Activated T-helper 9 cell treated with anti-CD3 and anti-CD28 coated beads, Interleukin-2, amount 50 U/mL, for 16 hours (primary cell): ENCODE results near the gene C5orf34.
"Not testable (repeated sequence)": the region's sequence is repeated elsewhere in the genome, so short reads cannot be mapped to it uniquely, and the experiment has no call there.

ENCODE experiments used
- DNase-seq: peaks from one replicate; pipeline ENCODE4 v3.0.0-alpha.2; 2020; ENCODE audit warnings: low read depth

The C5orf34 gene, protein sequence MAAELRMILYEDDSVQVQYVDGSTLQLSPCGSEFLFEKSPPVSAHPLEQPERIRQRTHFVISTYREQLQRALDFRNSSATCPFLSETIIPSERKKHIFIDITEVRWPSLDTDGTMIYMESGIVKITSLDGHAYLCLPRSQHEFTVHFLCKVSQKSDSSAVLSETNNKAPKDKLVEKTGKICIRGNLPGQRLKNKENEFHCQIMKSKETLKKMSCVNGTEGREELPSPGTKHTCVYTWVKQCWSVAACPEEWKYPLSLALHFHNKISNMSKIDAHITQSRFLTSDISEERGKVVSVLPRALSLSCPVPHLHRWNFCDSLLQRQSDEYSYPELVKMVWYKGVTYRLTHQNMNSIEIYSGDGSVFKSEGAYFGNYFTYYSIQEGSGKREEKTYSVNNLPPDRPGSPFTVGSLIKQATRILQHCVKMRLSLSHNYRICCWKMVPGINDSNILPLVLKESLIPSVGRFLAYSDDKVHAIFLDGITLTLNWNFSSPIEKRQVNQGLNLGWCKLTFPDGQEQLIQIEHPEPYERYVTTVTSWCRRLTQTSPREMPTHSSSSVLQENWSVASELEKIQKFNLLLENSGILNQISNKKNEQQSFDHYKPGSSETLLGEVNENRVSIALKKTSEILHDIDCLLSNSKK

DNA sequence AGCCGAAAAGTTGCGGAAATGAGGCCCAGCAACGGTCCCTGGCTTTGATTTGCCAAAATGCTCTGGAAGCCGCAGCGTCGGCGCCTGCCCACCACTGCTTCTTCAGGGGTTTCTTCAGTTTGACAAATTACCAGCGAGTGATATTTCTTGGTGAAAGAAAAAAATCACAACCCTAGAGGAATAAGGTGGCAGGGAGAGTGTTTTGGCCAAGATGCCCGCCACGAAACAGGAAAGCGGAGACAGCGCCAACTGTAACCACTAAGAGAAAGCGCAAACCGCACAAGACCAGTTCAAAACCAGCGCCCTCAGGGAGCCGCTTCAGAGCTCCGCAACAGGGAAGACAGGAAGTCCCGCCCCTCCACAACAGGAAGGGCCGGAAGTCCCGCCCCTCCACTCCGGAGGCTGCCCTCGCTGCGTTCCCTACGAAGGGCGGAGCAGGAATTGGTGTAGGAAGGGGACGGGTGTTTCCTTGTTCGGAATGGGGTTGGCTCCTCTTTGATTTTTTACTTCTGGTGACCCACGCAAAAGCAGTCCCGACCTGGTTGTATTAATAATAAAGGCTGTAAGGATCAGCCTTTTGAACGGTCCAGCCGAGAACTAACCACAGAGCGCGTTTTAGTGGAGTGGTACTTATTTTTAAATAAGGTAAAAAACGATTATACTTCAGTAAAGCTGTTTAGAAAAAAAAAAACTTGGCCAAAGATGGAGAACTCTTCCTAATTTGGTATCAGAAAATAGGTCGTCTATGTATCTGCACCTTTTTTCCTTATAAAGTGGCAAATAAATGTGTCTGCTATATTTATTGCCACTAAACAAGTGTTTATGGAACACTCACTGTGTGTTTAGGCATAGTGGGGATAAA is at the start of gene C5orf34:
Gene C5orf34, minus strand, starts transcription at position 333 of the 862 bp plus-strand sequence. CDS start 5,809 bp downstream, outside the sequence.
- peak; percentile 90 for DNase-seq

DNA sequence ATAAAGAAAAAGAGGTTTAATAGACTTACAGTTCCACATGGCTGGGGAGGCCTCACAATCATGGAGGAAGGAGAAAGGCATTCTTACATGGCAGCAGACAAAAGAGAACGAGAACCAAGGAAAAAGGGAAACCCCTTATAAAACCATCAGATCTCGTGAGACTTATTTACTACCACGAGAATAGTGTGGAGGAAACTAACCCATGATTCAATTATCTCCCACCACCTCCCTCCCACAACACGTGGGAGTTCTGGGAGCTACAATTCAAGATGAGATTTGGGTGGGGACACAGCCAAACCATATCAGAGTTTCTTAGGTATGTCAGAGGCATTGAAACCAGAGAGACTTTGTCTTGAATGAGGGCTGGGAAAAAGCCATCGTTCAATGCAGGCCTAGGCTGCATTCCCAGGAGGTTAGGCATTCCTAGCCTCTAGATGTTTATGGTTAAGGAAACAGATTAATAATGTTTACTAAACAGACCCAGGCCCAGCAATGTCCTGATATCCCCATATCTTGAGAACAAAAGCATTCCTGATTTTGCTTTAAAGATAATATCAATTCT is 49.4 kb upstream of the C5orf34 start:
- no peak for DNase-seq

DNA sequence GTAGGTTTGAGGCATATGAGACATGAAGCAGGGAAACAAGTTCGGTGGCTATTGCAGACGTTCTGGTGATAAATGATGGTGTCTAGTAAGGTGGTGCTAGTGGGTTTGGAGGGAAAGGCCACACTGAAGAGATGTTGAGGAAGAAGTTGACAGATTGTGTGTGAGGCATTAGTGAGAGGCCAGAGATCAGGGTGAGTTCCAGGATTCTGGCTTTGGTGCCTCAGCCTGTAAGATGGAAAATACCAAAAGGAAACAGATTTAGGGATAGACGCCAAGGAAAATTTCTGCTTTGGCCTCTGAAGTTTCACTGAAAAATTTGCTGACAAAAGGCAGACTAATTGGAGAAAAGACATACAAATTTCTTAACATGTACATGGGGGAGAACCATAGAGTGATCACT is 48.4 kb upstream of the C5orf34 start:
- no peak for DNase-seq

DNA sequence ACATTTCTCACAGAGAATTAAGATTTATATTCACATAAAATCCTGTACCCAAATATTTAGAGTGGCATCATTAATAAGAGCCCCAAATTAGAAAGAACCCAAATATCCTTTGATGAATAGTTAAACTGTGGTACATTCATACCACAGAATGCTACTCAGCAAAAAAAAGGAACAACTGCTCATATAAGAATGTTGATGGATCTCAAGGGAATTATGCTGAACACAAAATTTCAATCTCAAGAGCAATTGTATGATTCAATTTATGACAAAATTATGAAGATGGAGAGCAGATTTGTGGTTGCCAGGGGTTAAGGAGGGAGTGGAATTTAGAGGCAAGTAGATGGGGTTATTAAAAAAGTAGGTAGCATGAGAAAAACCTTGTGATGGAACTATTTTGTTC is 46.4 kb upstream of the C5orf34 start:
- no peak for DNase-seq

DNA sequence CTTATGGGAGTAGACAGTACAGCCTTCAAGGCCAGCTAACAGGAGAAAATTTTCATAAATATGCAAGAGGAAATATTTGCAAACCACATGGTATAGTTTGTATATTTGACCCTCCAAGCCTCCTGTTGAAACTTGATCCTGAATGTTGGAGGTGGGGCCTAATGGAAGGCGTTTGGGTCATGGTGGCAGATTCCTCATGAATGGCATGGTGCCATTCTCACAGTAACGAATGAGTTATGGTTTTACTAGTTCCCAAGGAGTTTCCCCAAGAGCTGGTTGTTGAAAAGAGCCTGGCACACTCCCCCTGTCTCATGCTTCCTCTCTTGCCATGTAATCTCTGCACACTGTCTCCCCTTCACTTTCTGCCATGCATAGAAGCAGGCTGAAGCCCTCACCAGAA is 45.2 kb upstream of the C5orf34 start:
- no peak for DNase-seq

DNA sequence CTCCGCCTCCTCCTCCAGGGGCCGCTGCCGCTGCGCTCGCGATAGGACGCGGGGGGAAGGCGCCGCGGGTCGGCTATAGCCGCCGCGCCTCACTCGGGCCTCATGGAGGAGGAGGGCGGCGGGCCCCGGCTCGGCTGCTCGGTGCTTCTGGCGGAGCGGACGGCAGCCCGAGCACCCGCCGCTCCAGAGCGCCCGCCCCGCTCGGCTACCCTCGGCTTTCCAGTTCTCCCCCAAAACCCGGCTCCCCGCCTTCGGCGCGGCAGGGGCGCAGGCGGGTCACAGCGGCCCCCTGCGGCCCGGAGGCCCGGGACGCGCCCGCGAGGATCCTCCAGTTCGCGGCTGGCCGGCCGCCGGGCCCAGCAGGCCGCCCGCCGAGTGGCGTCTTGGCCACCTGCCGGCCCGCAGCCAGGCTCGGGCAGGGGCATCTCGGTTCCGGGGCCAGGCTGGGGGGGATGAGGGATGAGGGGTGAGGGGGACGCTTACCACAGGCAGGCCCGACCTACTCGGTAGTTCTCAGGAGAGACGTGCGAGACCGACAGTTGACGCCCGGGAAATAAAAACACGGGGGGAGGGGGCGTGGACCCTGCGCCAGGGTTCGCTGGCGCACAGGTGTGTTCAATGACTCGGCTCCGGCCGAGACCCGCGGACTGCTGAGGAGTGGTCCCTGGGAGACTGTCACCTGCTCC is 42.1 kb upstream of the C5orf34 start, which contains the start of gene PAIP1:
Gene PAIP1, minus strand, starts transcription at position 221 of the 686 bp plus-strand sequence. CDS start 231 bp downstream, outside the sequence.
- DNase-seq, result peak; percentile 77

DNA sequence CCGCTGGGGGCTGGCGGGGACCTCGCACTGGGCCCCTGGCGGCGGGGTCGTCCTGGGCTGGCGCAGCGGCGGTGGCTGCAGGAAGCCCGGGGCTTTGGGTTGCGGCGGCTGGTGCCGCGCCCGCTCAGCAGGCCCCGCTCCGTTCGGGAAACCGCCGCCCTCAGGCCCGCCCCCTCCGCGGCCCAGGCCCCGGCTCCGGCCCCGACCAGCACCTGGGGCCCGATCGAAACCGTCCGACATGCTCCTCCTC is 41.6 kb upstream of the C5orf34 start:
- DNase-seq, result not testable (repeated sequence)

DNA sequence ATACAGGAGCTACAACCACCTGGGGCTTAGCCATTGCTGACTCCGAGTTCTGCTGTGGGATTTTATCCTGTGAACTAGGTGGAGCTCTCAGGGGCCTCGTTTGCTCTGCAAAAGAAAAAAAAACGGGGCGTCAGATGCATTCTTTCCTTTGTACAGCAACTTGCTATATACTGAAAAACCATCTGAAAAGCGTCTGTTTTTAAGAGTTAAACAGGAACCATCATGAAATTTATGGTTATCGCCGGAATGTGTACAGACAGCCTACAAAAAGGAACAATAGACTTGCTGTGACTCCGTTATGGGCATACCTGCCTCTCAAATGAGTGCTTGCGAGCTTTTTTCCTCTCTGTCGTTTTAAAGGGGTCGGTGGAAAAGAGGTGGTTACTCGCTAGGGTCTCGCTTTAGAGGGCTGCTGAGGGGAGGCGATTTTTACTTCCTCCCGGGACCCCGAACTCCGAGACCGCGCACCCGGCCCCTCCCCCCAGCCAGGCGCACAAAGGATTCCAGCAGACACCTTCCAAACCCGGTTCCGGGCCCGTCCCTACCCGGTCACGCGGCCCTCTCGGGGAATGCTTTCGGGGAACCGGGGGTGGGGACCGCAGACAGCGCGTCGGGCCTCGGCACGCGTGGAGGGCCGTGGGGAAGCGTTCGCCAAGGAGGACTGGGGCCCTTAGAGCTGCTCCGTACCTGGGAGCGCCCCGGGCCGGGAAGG is 41.1 kb upstream of the C5orf34 start:
- DNase-seq, result peak; percentile 47

DNA sequence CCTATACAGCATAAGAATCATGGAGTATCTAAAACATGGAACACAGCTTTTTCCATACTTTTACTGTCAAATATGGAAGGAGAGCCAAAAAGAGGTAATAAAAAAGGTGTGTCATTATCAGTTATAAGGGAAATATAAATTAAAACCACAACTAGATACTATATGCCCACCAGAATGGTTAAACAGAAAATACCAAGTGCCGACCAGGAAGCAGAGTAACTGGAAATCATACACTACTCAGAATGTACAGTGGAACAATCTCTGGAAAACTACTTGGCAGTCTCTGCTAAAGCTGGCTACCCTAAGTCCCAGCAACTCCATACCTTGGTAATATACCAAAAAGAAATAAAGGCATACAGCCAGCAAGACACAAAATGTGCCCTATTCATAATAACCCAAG is 39.5 kb upstream of the C5orf34 start:
- DNase-seq, result no peak

DNA sequence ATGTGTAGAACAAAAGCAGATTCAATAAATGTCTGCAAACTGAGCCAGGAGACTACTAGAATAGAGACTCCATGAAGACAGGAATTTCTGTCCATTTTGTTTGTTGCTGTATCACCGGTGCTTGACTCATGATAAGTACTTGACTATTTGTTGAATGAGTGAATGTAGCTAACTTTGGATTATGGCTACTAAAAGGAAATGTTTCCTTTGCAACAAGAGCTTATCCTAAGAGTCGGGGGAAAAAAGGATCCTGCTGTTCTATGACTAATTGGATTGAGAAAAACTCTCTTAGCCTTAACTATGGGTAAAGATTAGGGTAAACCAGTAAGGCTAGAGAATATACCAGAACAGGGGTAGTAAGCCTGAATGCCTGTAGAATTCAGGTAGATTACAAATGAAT is 38.4 kb upstream of the C5orf34 start:
- DNase-seq, result no peak

DNA sequence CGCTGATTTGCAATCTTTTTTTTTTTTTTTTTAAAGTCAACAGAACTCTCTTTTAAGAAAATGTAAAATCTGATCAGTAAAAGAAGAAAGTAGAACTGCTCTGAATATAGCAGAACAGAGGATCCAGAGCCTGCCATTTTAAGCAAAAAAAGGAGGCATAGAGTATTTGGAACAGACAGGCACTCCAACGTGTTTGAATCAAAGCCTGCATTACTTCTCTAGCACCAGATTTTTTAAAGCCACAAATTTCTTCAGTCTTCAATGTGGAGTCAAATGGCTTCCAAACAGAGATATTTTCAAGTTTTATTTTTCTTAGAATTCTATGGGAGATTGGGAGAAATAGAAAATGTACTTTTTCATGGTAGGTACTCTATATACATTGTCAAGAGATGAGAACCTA is 36.8 kb upstream of the C5orf34 start:
- no peak for DNase-seq

DNA sequence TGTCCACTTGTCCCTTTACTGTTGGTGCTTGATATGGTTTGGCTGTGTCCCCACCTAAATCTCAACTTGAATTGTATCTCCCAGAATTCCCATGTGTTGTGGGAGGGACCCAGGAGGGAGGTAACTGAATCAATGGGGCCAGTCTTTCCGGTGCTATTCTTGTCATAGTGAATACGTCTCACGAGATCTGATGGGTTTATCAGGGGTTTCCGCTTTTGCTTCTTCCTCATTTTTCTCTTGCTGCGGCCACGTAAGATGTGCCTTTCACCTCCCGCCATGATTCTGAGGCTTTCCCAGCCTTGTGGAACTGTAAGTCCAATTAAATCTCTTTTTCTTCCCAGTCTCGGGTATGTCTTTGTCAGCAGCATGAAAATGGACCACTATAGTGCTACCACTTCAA is 34.3 kb upstream of the C5orf34 start:
- not testable (repeated sequence) for DNase-seq

DNA sequence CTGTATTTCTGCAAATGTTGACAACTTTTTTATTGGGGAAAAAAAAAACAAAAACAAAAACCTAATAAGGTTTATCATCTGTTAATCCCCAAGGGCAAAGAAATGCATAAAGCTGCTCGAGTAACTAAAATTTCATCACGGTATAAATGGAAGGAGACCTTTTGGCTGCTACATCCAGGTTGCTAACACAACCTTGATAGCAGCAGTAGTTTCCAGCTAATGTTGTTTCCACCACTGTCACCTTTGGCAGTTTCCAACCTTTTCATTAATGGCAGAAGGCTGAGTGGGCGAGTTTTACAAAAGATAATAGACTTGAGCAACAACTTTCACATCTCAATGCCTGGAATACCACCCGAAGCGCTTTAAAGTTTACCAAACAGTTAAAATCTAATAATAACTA is 33.4 kb upstream of the C5orf34 start:
- no peak for DNase-seq

DNA sequence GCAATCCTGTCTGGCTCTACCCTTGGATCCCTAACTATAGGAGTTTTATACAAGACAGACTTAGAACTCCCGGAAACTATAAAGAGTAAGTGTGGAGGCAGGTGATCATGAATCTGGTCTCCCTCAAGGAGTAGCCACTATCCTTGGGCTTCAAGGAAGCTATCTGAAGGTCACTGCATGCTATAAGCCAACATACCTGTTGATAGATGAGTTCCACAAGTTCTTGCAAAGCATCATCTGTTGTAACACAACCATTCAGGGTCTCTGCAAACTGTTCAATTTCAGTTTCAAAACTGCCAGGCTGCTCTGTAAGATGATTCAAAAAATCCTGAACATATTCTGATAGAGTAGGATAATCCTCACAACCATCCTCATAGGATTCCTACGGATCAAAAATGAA is 32.6 kb upstream of the C5orf34 start:
- DNase-seq, result no peak

DNA sequence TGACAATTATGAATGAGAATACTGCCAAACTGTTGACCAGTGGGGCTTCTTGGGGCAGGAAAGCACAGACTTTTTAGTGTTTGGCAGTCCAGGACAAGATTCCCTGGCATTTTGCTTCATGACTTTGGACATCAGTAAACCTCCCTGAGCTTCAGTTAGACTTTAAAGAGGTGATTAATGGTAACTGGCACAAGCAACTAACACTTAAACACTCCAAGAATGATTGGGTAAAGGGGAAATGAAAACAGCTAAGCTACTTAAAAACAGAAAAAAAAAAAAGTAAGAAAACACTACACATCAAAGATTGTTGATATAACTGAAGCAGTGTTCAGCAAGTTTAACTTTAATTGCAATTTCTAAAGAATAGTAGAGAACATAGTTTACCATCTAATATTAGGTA is 28.5 kb upstream of the C5orf34 start:
- DNase-seq, result no peak

DNA sequence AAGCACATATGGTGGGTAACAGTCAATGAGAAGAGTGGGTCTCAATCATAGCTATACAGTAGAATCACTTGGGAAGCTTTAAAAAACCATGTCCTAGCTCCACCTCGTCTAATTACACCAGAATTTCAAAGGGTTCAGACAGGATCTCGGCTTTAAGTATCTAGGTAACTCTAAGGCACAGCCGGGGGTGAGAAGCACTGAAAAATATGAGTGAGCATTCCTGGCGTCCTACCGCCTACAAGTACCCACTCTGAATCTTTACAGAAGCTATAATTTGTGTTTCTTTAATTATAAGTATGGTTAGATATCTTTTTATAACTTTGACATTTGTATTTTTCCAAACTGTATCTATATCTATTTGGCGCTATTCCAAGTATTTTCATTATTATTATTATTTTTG is 25.8 kb upstream of the C5orf34 start:
- DNase-seq, result no peak

DNA sequence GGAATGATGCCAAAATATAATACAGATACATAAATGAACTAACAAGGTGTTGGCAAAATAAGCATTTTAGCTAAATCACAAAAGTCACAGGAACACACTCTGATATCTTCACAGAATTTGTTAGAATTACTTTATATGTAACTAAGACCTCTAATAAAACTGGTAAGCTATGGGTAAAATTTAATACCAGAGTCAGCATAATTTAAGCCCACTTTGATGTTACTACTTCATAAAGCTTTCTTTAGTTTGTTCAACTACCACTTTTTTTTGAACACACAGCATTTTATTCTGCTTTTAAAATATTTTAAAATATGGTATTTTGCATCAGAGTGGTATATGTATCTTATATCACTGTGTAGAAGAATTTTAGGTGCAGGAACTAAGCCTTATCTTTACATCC is 22.0 kb upstream of the C5orf34 start:
- DNase-seq, result no peak

DNA sequence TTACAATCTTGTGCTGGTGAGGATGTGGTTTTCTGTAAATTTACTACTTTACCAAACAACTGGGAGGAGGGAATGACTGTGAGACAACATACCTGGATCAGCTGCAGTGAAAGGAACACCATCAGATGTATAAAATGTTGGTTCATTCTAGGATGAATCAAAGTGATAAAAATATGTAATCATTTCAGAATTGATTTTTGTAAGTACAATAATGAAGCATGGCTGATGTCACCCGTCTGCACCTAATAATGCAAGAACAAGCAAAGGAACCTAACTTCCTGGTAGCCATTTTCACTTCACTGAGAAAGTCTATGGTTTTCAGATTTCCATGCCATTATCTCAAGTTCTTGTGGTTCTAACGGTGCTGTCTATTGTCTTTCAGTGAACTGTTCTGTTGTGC is 18.7 kb upstream of the C5orf34 start:
- no peak for DNase-seq

DNA sequence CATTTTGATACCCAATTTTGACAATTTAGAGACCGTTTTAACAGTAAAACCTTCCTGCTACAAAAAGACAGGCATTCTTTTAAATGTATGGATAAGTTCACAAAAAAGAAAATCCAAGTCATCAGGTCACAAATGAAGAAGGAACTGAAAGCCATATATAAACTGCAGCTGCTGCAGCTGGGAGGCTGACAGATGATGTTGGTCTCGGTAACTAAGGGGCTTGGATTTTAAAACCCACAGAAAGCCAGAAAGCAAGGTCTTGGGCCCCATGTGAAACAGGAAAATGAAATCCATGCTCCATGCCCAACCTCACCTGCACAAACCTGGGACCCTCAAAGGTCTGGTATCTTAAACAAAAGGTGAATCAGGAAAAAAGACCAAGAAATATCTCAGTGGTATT is 15.7 kb upstream of the C5orf34 start:
- DNase-seq, result no peak

DNA sequence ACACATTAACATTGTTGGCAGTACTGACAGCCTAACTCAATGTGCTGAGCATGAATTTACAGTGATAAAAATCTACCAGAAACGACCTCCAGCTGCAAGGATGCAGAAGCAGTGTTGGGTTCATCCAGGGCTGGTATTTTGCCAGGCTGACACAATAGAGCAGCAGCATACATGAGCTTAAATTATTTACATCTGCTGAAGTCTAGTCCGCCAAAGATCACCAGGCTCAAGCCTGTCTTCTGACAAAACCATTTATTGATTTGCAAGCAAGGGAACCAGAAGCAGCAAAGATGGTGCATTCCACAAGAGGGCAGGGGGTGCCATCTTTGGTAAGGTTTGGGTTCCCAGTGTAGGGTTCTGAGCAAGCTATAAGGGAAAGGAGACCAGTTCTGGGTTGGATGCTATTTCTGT is 8.7 kb upstream of the C5orf34 start:
- DNase-seq, result no peak

DNA sequence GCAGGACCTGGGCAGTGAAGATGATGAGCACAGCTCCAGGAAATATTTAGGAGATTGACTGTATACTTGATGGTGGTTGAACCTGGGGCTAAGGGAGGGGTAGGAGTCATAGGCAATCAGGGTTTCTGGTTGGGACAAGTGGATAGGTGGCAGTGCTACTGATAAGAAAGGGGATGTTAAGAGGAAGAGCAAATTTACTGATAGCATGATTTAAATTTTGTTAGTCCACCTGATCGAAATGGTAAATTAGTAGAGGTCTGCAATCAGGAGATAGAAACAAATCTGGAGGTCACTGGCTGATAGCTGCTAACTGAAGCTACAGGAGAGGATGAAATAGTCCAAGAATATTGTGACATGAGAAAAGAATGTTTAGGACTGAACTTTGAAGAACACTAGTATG is 5.7 kb upstream of the C5orf34 start:
- DNase-seq, result no peak
